VCaP (cell line): Measurements from ENCODE around the gene TRIM37.

ENCODE experiments used
- H3K27ac ChIP-seq: fragments of 450-650 bp; 2 replicates; pipeline ENCODE4 v1.5.1; 2017
- TF ChIP-seq, protein P1 (sequence below): fragments of 450-650 bp; conservative IDR thresholded peaks from 2 replicates; pipeline ENCODE4 v1.5.1; 2017; ENCODE audit warnings: mild to moderate bottlenecking, moderate library complexity

TRIM37 gene

GRCh38 chr17:59027750-59028149 is 78.9 kb downstream of the TRIM37 start:
- H3K27ac ChIP-seq: peak overlapping the region; percentile 75
- TF ChIP-seq, protein P1, sequence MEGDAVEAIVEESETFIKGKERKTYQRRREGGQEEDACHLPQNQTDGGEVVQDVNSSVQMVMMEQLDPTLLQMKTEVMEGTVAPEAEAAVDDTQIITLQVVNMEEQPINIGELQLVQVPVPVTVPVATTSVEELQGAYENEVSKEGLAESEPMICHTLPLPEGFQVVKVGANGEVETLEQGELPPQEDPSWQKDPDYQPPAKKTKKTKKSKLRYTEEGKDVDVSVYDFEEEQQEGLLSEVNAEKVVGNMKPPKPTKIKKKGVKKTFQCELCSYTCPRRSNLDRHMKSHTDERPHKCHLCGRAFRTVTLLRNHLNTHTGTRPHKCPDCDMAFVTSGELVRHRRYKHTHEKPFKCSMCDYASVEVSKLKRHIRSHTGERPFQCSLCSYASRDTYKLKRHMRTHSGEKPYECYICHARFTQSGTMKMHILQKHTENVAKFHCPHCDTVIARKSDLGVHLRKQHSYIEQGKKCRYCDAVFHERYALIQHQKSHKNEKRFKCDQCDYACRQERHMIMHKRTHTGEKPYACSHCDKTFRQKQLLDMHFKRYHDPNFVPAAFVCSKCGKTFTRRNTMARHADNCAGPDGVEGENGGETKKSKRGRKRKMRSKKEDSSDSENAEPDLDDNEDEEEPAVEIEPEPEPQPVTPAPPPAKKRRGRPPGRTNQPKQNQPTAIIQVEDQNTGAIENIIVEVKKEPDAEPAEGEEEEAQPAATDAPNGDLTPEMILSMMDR: no peak

DNA sequence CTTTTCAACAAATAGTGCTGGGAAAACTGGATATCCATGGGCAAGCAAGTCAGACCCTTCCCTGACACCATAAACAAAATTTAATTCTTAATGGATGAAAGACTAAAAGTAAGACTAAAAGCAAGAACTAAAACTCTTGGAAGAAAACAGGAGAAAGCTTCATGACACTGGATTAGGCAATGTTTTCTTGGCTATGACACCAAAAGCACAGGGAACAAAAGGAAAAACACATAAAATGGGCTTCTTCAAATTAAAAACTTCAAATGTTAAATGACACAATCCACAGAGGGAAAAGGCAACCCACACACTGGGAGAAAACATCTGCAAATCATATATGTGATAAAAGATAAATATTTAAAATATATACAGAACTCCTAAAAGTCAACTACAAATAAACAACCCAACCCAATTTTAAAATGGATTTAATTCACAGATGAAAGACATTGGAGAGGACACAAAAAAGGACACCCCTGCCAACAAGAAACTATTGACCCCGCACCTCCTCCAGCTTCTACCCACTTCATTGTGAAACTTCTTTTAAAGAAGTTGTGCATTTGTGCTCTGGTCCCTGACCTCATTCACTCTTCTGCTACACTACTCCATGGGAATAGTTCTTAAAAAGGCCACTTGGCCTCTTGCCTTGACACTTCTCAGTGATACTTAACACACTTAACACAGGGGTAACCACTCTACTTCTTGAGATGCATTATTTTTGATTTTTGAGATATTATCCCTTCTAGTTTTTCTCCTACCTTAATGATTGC is 80.3 kb downstream of the TRIM37 start:
- TF ChIP-seq, protein P1: no peak
- peak overlapping the region; percentile 75 for H3K27ac ChIP-seq

- TF ChIP-seq, protein P1: no peak
Observed at GRCh38 chr17:59024916-59025315, 81.8 kb downstream of the TRIM37 start.

DNA sequence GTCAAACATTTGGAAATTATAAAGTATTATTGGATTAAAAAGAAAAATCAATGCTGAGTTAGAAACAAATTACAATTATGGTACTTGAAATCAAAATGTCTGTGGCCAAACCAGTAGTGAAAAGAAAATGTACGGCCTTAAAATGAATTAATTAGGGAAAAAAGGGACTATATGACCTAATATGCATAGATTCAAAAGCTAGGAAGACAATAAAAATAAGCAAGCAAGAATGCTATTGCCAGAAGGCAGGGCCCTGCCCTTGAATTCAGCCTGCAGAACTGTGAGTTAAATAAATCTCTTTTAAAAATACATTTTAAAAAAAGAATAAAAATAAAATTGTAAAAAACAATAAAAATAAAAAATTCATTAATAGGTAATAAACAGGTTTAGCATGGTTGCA is 88.7 kb downstream of the TRIM37 start:
- TF ChIP-seq, protein P1: no peak
- H3K27ac ChIP-seq: no peak overlapping the region

More at GRCh38 chr17:59024916-59025315, 81.8 kb downstream of the TRIM37 start:
- H3K27ac ChIP-seq: no peak overlapping the region

DNA sequence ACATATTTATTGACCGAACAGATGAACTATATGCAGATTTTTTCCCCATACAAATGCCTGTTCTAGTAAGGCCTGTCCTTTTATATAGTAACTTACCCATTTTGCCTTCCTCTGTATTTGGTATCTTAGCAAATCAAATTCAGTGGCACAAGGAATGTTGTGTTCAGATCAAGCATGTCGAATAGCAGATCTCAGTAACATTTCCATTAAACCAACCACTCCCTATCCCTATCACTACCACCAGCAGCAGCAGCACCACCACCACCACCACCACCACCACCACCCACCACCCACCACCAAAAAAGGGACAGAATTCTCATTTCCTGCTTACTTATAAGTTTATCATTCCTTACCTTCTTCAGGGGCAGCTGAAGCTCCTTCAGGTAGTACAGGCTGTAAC is 94.7 kb downstream of the TRIM37 start:
- TF ChIP-seq, protein P1: no peak
- H3K27ac ChIP-seq: no peak overlapping the region

DNA sequence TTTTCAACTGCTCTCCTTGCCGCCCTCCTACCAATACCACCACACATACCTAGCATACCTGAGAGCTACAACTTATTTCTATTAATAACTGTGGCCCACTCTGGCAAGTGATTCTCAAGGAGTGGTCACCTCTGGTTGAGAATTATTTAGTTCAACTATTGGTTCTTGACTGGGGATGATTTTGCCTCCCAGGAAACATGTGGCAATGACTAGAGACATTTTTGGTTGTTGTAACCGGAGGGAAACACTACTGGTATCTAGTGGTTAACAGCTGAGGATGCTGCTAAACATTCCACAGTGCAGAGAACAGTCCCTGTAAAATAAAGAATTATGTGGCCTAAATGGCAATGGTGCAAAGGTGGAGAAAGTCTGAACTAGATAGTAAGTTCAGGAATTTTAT is 96.7 kb downstream of the TRIM37 start:
- TF ChIP-seq, protein P1: no peak
- no peak overlapping the region for H3K27ac ChIP-seq

- no peak overlapping the region for H3K27ac ChIP-seq
- TF ChIP-seq, protein P1: no peak
Observed at GRCh38 chr17:59008737-59009136, 97.9 kb downstream of the TRIM37 start.
